ENCODE measurements around the gene CDK4. TPM values are rescaled to one million over a fixed set of nuclear protein-coding genes. Genes with fewer than 3 reads are reported as not detected.

Gene CDK4
- total RNA-seq, 1 experiment from 2014 or later, result 210 TPM

- DNase-seq, result peak in 1 of 2 experiments; percentile 42
- Mint-ChIP-seq H3K27me3 (ENCODE audit: insufficient read depth, unreplicated experiment) (no peaks in the 10 kb centered on the region), H3K36me3 (ENCODE audit: insufficient read depth, unreplicated experiment) (peaks cover 22% of the 10 kb centered on the region), H3K4me3 (ENCODE audit: unreplicated experiment) (peak within 1 kb of the TSS; percentile 90), H3K9me3 (ENCODE audit: unreplicated experiment) (no peaks in the 10 kb centered on the region), H3K4me1 (ENCODE audit: low read depth, unreplicated experiment) (peaks cover 14% of the 10 kb centered on the region), H3K27ac (ENCODE audit: unreplicated experiment) (peak within 1 kb of the TSS; percentile 54)
- POLR2A ChIA-PET, result no interaction called here
- Histone ChIP-seq H3K9me3 (no peaks in the 10 kb centered on the region), H3K36me3 (ENCODE audit: control insufficient read depth, insufficient read depth, low read length) (peaks cover 3% of the 10 kb centered on the region), H3K27me3 (replicated peaks; ENCODE audit: control insufficient read depth, insufficient read depth, low read length) (no peaks in the 10 kb centered on the region), H3K4me3 (ENCODE audit: low read depth, low read length) (peak within 1 kb of the TSS; percentile 57), H3K4me1 (peaks cover 13% of the 10 kb centered on the region; the same call in 1 of the 2 replicates)
- TF ChIP-seq CTCF (IDR thresholded peaks at IDR 0.05; ENCODE audit: insufficient read depth in 1 of 2, low read depth in 1 of 2, low read length in 1 of 2, severe bottlenecking in 1 of 2, unreplicated experiment in 1 of 2), result no peak
- intact Hi-C loops (cut with micrococcal nuclease; ENCODE audit: unreplicated experiment), result loop anchor here (2.0 kb wide), 1 partner anchor 14 kb away; the partner anchor contains the start of gene CDK4
- BruUV-seq (replicated peaks), result no TSS peak
- CTCF ChIA-PET, result interaction anchor here (0.6 to 1.6 kb wide), 2 partner anchors 10 to 24 kb away, joined by 3 to 8 read pairs; no protein-coding TSS in a partner anchor
Measured at GRCh38 chr12:57766464-57767304, 14.6 kb upstream of the CDK4 start, which contains the start of gene CYP27B1. Gene CYP27B1 (minus strand): TSS chr12:57767078. CDS start chr12:57767041, 37 bp downstream.

- Mint-ChIP-seq H3K36me3 (ENCODE audit: insufficient read depth, unreplicated experiment) (peaks cover 14% of the 10 kb centered on the region), H3K4me1 (ENCODE audit: low read depth, unreplicated experiment) (peaks cover 14% of the 10 kb centered on the region), H3K9me3 (ENCODE audit: unreplicated experiment) (no peaks in the 10 kb centered on the region), H3K4me3 (ENCODE audit: unreplicated experiment) (peak overlapping the region; percentile 90), H3K27me3 (ENCODE audit: insufficient read depth, unreplicated experiment) (no peaks in the 10 kb centered on the region), H3K27ac (ENCODE audit: unreplicated experiment) (peak overlapping the region; percentile 54)
- intact Hi-C loops (cut with micrococcal nuclease; ENCODE audit: unreplicated experiment), result loop anchor here (2.0 kb wide), 1 partner anchor 13 kb away; the partner anchor contains the start of gene CDK4
- Histone ChIP-seq H3K9me3 (no peaks in the 10 kb centered on the region), H3K36me3 (ENCODE audit: control insufficient read depth, insufficient read depth, low read length) (peaks cover 3% of the 10 kb centered on the region), H3K27me3 (replicated peaks; ENCODE audit: control insufficient read depth, insufficient read depth, low read length) (no peaks in the 10 kb centered on the region), H3K4me1 (peaks cover 12% of the 10 kb centered on the region; the same call in 1 of the 2 replicates), H3K4me3 (ENCODE audit: low read depth, low read length) (peak overlapping the region; percentile 57)
- BruUV-seq (replicated peaks), result no TSS peak
- DNase-seq, result peak in 1 of 2 experiments; percentile 24
- CTCF ChIA-PET, result interaction anchor here (1.0 to 1.6 kb wide), 2 partner anchors 9 to 10 kb away, joined by 8 read pairs; no protein-coding TSS in a partner anchor
- POLR2A ChIA-PET, result interaction anchor here (0.6 to 1.0 kb wide), 2 partner anchors 9 to 10 kb away, joined by 3 read pairs; no protein-coding TSS in a partner anchor
- no peak for TF ChIP-seq CTCF (IDR thresholded peaks at IDR 0.05; ENCODE audit: insufficient read depth in 1 of 2, low read depth in 1 of 2, low read length in 1 of 2, severe bottlenecking in 1 of 2, unreplicated experiment in 1 of 2)
Measured at GRCh38 chr12:57765698-57766463, 13.8 kb upstream of the CDK4 start.
